ENCODE data around the gene NIPA2.
"Not testable (repeated sequence)": the region's sequence is repeated elsewhere in the genome, so short reads cannot be mapped to it uniquely, and the experiment has no call there.

The NIPA2 gene

GRCh38 chr15:22806156-22806555 lies 32.3 kb upstream of the NIPA2 start:
- Histone ChIP-seq H3K4me1 (ENCODE audit: control insufficient read depth, low read length) (peaks cover 19% of the 10 kb centered on the region), H3K27ac (ENCODE audit: low read depth, low read length) (no peak overlapping the region), H3K4me3 (ENCODE audit: low read length) (no peak overlapping the region), H3F3A (ENCODE audit: control insufficient read depth, insufficient read depth) (no peaks in the 10 kb centered on the region), H3K27me3 (ENCODE audit: control insufficient read depth, low read length) (no peaks in the 10 kb centered on the region), H3K9me2 (replicated peaks; ENCODE audit: control insufficient read depth, low read length) (no peaks in the 10 kb centered on the region), H3K9me3 (ENCODE audit: control insufficient read depth, insufficient read depth, low read length) (no peaks in the 10 kb centered on the region), H3K36me3 (ENCODE audit: control insufficient read depth, low read length) (peaks cover 26% of the 10 kb centered on the region), H3K79me2 (ENCODE audit: control insufficient read depth, low read length) (peaks cover 93% of the 10 kb centered on the region), H4K20me1 (ENCODE audit: control insufficient read depth, insufficient read depth, low read depth, low read length) (peaks cover 12% of the 10 kb centered on the region), H3K4me2 (ENCODE audit: low read length) (no peak overlapping the region)
- no peak for TF ChIP-seq CTCF (IDR thresholded peaks at IDR 0.05; ENCODE audit: low read depth, low read length, poor library complexity, severe bottlenecking)
- TF ChIP-seq EZH2phosphoT487 (IDR thresholded peaks at IDR 0.05; ENCODE audit: borderline replicate concordance, low read length): no peak

GRCh38 chr15:22806664-22807063 lies 31.8 kb upstream of the NIPA2 start:
- Histone ChIP-seq H3K4me2 (ENCODE audit: low read length) (no peak overlapping the region), H3K36me3 (ENCODE audit: control insufficient read depth, low read length) (peaks cover 31% of the 10 kb centered on the region), H3K27me3 (ENCODE audit: control insufficient read depth, low read length) (no peaks in the 10 kb centered on the region), H3K79me2 (ENCODE audit: control insufficient read depth, low read length) (peaks cover 92% of the 10 kb centered on the region), H3K9me2 (replicated peaks; ENCODE audit: control insufficient read depth, low read length) (no peaks in the 10 kb centered on the region), H3F3A (ENCODE audit: control insufficient read depth, insufficient read depth) (no peaks in the 10 kb centered on the region), H4K20me1 (ENCODE audit: control insufficient read depth, insufficient read depth, low read depth, low read length) (peaks cover 12% of the 10 kb centered on the region), H3K4me3 (ENCODE audit: low read length) (no peak overlapping the region), H3K4me1 (ENCODE audit: control insufficient read depth, low read length) (peaks cover 14% of the 10 kb centered on the region), H3K27ac (ENCODE audit: low read depth, low read length) (no peak overlapping the region), H3K9me3 (ENCODE audit: control insufficient read depth, insufficient read depth, low read length) (no peaks in the 10 kb centered on the region)
- TF ChIP-seq EZH2phosphoT487 (IDR thresholded peaks at IDR 0.05; ENCODE audit: borderline replicate concordance, low read length) (no peak), CTCF (IDR thresholded peaks at IDR 0.05; ENCODE audit: low read depth, low read length, poor library complexity, severe bottlenecking) (no peak)

GRCh38 chr15:22807831-22808230 lies 30.6 kb upstream of the NIPA2 start:
- H3K4me3 ChIP-seq (ENCODE audit: low read length); H3K9me2 ChIP-seq (replicated peaks; ENCODE audit: control insufficient read depth, low read length); H3F3A ChIP-seq (ENCODE audit: control insufficient read depth, insufficient read depth); H3K4me2 ChIP-seq (ENCODE audit: low read length); H3K9me3 ChIP-seq (ENCODE audit: control insufficient read depth, insufficient read depth, low read length); H3K27me3 ChIP-seq (ENCODE audit: control insufficient read depth, low read length); H3K27ac ChIP-seq (ENCODE audit: low read depth, low read length): not testable (repeated sequence)
- H3K4me1 ChIP-seq (ENCODE audit: control insufficient read depth, low read length): peaks cover 11% of the 10 kb centered on the region
- peaks cover 88% of the 10 kb centered on the region for H3K79me2 ChIP-seq (ENCODE audit: control insufficient read depth, low read length)
- H3K36me3 ChIP-seq (ENCODE audit: control insufficient read depth, low read length): peaks cover 41% of the 10 kb centered on the region
- H4K20me1 ChIP-seq (ENCODE audit: control insufficient read depth, insufficient read depth, low read depth, low read length): peaks cover 12% of the 10 kb centered on the region; the same call in 1 of the 2 replicates

GRCh38 chr15:22808240-22808639 lies 30.2 kb upstream of the NIPA2 start:
- Histone ChIP-seq H3K27me3 (ENCODE audit: control insufficient read depth, low read length) (no peaks in the 10 kb centered on the region), H3K4me2 (ENCODE audit: low read length) (no peak overlapping the region), H3K4me3 (ENCODE audit: low read length) (no peak overlapping the region), H3K4me1 (ENCODE audit: control insufficient read depth, low read length) (peaks cover 11% of the 10 kb centered on the region), H4K20me1 (ENCODE audit: control insufficient read depth, insufficient read depth, low read depth, low read length) (peaks cover 12% of the 10 kb centered on the region; the same call in 1 of the 2 replicates), H3K9me3 (ENCODE audit: control insufficient read depth, insufficient read depth, low read length) (no peaks in the 10 kb centered on the region), H3K27ac (ENCODE audit: low read depth, low read length) (no peak overlapping the region), H3K9me2 (replicated peaks; ENCODE audit: control insufficient read depth, low read length) (no peaks in the 10 kb centered on the region), H3K36me3 (ENCODE audit: control insufficient read depth, low read length) (peaks cover 42% of the 10 kb centered on the region), H3K79me2 (ENCODE audit: control insufficient read depth, low read length) (peaks cover 85% of the 10 kb centered on the region), H3F3A (ENCODE audit: control insufficient read depth, insufficient read depth) (no peaks in the 10 kb centered on the region)
- no peak for TF ChIP-seq CTCF (IDR thresholded peaks at IDR 0.05; ENCODE audit: low read depth, low read length, poor library complexity, severe bottlenecking)
- no peak for TF ChIP-seq EZH2phosphoT487 (IDR thresholded peaks at IDR 0.05; ENCODE audit: borderline replicate concordance, low read length)

Measured in DOHH2 (cell line).